Activated CD4-positive, CD25-positive, alpha-beta regulatory T cell treated with anti-CD3 and anti-CD28 coated beads, Interleukin-2, amount 50 U/mL, for 16 hours (primary cell): ENCODE results near the gene ADGRE1.
"Not testable (repeated sequence)": the region's sequence is repeated elsewhere in the genome, so short reads cannot be mapped to it uniquely, and the experiment has no call there.

Source experiments
- DNase-seq: peaks from one replicate; pipeline ENCODE4 v3.0.0-alpha.2; 2020; ENCODE audit warnings: low read depth, low spot score

The ADGRE1 gene

GRCh38 chr19:6887316-6887715, at the start of gene ADGRE1:
Gene ADGRE1 (plus strand): TSS chr19:6887579. CDS start chr19:6887609, 30 bp downstream.
- DNase-seq = no peak

- DNase-seq = no peak
These were observed 49.2 kb upstream of the ADGRE1 start for GRCh38 chr19:6838062-6838655.

GRCh38 chr19:6842871-6843607, 44.3 kb upstream of the ADGRE1 start:
- no peak for DNase-seq

- no peak for DNase-seq
These were observed 39.6 kb upstream of the ADGRE1 start for GRCh38 chr19:6847828-6848200.

GRCh38 chr19:6848986-6849385, 38.4 kb upstream of the ADGRE1 start:
- no peak for DNase-seq

GRCh38 chr19:6849876-6850275, 37.5 kb upstream of the ADGRE1 start:
- DNase-seq = no peak

- DNase-seq = no peak
These were observed 36.0 kb upstream of the ADGRE1 start for GRCh38 chr19:6851359-6851758.

- DNase-seq = no peak
These were observed 35.4 kb upstream of the ADGRE1 start for GRCh38 chr19:6852001-6852400.

- no peak for DNase-seq
These were observed 33.5 kb upstream of the ADGRE1 start for GRCh38 chr19:6853868-6854267.

- no peak for DNase-seq
These were observed 32.6 kb upstream of the ADGRE1 start for GRCh38 chr19:6854758-6855157.

- no peak for DNase-seq
These were observed 30.5 kb upstream of the ADGRE1 start for GRCh38 chr19:6856749-6857372.

GRCh38 chr19:6861683-6862286, 25.6 kb upstream of the ADGRE1 start:
- DNase-seq = no peak

- peak; percentile 73 for DNase-seq
These were observed 24.7 kb upstream of the ADGRE1 start for GRCh38 chr19:6862673-6863078.

GRCh38 chr19:6864325-6864940, 22.9 kb upstream of the ADGRE1 start:
- DNase-seq = no peak

- DNase-seq = no peak
These were observed 21.5 kb upstream of the ADGRE1 start for GRCh38 chr19:6865849-6866248.

GRCh38 chr19:6866741-6867151, 20.6 kb upstream of the ADGRE1 start:
- DNase-seq = no peak

GRCh38 chr19:6868351-6868750, 19.0 kb upstream of the ADGRE1 start:
- DNase-seq = no peak

- not testable (repeated sequence) for DNase-seq
These were observed 18.1 kb upstream of the ADGRE1 start for GRCh38 chr19:6869151-6869882.

- no peak for DNase-seq
These were observed 13.5 kb upstream of the ADGRE1 start for GRCh38 chr19:6873708-6874431.

- DNase-seq = no peak
These were observed 12.2 kb upstream of the ADGRE1 start for GRCh38 chr19:6875218-6875617.

GRCh38 chr19:6876748-6877147, 10.6 kb upstream of the ADGRE1 start:
- no peak for DNase-seq
